Fibroblast of skin of back (primary cell): Measurements from ENCODE around the gene ITSN1.
"Not testable (repeated sequence)": the region's sequence is repeated elsewhere in the genome, so short reads cannot be mapped to it uniquely, and the experiment has no call there.

Source experiments
- DNase-seq: peaks from one replicate; pipeline ENCODE4 v3.0.0-alpha.2; 2013

ITSN1 gene

GRCh38 chr21:33865996-33866575 is 223.8 kb downstream of the ITSN1 start:
- DNase-seq, result no peak

DNA sequence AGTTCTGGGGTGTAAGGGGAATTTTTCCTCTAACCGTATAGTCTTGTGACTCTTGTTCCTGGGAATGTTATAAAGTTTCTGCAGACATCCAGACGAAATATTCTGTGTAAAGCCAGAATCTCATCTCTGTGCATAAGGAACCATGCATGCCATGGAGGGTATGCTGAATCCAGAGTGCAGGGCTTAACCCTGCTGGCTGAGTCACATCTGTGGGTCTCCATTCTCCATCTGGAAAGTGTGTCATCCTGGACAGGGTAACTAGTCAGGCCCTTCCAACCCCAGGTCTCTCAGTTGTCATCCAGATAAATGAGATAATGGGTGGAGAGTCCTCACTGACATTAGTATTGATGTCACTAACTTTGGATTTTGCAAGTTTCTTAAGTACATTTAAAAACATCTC is 224.5 kb downstream of the ITSN1 start:
- DNase-seq, result peak; percentile 34

DNA sequence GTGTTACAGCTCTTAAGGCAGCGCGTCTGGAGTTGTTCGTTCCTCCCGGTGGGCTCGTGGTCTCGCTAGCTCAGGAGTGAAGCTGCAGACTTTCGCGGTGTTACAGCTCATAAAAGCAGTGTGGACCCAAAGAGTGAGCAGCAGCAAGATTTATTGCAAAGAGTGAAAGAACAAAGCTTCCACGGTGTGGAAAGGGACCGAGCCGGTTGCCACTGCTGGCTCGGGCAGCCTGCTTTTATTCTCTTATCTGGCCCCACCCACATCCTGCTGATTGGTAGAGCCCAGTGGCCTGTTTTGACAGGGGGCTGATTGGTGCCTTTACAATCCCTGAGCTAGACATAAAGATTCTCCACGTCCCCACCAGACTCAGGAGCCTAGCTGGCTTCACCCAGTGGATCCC is 225.6 kb downstream of the ITSN1 start:
- not testable (repeated sequence) for DNase-seq

DNA sequence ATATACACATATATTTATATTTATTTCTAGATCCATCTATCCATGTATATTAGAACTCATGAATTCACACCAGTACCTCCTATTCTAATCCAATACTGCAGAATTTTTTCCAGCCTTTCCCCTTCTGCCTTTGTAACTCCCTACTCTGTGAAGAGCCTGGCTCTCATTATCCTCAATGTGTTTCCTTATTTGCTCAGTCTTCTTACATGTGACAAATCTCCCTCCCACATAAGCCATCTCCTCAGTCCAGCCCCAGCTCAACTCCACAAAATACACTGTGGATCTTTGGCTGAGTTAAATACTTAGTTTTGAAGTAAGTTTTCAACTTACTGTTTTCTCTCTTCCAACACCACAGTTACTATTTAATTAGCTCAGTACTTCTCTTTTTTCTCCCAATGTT is 227.6 kb downstream of the ITSN1 start:
- DNase-seq, result no peak

- no peak for DNase-seq
These were observed 228.5 kb downstream of the ITSN1 start for GRCh38 chr21:33870768-33871167.

GRCh38 chr21:33871171-33871570 is 228.9 kb downstream of the ITSN1 start:
- peak; percentile 50 for DNase-seq

DNA sequence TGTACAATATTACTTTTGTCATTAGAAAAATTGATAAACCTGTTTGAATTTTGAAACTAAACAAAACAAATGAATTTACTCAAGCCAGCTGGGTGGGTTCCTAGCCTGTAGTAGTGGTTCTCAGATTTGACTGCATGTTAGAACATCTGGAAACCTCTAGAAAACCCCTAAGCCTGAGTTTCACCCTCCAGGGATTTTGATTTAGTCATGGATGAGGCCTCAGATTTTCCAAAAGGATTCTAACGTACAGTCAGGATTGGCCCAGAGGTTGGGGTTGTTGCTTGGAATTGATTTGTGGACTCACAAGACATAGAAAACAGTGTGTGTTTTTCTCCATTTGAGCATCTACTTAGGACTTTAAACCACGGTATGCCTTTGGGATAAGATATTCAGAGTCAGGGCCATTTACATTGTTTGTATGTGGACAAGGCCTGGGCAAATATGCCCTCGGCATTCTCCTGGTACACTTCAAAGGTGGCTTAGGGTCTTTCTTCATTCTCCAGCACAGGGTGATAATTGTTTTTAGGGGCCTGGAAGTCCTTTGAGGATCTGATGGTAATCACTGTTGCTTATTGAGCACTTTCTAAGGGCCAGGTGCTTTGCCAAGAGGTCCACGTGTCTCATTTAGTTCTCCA is 230.7 kb downstream of the ITSN1 start:
- DNase-seq, result no peak

- no peak for DNase-seq
These were observed 231.9 kb downstream of the ITSN1 start for GRCh38 chr21:33874161-33874560.

GRCh38 chr21:33875026-33875695 is 232.9 kb downstream of the ITSN1 start:
- DNase-seq, result no peak

- no peak for DNase-seq
These were observed 236.5 kb downstream of the ITSN1 start for GRCh38 chr21:33878824-33879223.

DNA sequence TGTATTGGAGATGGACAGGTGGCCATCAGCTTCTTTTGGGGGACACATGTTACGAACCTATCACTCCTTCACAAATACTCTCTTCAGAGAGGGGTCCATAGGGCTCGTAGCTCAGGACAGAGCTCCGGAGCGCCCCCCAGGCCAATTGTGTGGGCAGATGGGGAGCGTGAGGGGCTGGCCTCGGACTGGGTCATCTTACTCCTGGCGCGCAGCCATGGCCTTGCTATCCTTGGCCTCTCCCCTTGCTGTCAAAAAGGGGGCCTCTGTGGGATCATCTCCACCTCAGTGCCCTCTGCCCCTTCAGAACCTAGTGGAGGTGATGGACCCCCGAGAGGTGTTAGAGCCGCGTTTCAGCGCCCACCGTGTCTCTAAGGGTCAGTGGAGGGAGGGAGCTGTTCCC is 238.3 kb downstream of the ITSN1 start:
- DNase-seq, result no peak

DNA sequence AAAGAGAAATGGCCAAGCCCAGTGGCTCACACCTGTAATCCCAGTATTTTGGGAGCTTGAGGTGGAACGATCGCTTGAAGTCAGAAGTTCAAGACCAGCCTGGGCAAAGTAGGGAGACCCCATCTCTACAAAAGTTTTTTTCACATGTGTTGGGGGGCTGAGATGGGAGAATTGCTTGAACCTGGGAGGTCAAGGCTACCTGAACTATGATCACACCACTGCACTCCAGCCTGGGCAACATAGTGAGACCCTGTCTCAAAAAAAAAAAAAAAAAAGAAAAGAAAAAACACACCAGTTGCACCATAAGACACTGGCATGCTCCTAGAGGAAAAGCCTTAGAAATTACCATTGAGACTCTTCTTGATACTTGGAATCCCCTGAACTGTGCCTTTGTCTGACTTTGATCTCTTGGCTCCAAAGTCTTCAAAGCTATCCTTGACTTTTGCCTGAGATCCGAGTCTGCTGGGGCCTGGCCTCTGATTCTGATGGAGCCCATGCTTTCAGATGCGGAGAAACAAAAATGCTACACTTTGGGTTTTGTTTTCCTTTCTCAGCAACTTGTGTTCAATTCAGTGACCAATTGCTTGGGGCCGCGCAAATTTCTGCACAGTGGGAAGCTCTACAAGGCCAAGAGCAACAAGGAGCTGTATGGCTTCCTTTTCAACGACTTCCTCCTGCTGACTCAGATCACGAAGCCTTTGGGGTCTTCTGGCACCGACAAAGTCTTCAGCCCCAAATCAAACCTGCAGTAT is 239.6 kb downstream of the ITSN1 start:
- no peak for DNase-seq

- DNase-seq, result no peak
These were observed 240.8 kb downstream of the ITSN1 start for GRCh38 chr21:33883118-33883517.

DNA sequence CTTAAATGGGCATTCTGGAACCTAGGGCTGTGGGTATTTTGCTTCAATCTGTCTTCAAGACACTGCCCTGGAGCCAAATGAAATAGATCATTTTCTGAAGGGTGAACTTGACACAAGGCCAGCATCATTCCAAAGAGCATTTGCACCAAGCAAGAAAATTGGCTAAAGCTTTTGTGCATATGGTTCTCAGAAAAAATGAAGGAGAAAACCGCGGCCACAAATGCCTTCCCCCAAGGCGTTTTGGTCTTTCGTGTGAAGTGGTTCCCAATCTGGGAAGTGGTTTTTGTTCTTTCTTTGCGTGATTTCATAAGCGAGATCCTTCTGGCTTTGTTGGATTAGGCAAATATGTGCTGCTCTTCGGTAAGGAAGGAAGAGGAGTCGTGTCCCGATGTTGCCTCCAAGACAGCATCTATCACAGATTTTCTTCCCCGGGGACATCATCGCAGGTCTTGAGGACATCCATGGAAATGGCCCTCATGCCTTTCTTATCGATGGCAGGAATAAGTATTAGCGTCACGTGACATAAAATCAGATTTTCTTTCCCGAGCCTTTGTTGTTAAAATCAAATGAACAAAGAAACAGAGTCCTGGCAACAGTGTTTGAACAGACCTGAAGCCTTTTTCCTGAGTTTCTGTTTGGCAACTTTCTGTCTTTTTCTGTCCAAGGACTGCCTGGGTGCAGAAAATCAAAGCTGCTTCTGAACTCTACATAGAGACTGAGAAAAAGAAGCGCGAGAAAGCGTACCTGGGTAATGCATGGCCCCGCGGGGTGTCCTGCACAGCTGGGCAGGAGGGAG is 242.3 kb downstream of the ITSN1 start:
- peak; percentile 32 for DNase-seq

GRCh38 chr21:33885172-33885514 is 242.8 kb downstream of the ITSN1 start:
- DNase-seq, result no peak

DNA sequence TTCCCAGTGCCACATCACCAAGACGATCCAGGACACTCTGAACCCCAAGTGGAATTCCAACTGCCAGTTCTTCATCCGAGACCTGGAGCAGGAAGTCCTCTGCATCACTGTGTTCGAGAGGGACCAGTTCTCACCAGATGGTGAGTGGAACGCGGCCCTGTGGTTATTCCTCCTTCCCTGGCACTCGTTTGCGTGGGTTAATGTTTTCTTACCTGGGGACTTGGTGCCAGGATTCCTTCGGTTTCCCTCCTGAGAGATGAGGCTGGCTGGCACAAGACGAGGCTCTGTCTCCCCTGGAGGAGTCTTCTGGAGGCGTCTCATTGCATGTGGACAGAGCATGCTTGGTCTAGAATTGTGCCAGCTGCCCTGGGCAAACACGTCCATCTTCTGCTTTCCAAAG is 244.0 kb downstream of the ITSN1 start:
- DNase-seq, result no peak

DNA sequence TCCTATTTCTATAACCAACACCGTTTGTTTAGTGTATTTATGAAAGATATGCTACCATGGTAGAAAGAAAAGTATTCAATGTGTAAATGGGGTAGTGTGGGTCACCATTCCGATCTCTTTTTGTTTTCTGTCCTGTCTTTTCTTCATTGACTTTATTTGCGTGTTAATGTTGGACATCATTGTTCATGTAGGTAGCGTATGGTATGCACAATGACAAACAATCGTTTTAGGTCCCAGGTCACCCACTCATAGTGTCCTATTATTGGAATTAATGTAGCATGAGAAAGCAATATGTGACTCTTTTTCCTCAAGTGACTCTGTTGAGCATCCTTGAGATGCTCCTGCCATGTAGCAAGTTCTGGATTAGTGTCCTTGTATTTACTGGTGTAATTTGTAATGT is 247.9 kb downstream of the ITSN1 start:
- DNase-seq, result no peak

DNA sequence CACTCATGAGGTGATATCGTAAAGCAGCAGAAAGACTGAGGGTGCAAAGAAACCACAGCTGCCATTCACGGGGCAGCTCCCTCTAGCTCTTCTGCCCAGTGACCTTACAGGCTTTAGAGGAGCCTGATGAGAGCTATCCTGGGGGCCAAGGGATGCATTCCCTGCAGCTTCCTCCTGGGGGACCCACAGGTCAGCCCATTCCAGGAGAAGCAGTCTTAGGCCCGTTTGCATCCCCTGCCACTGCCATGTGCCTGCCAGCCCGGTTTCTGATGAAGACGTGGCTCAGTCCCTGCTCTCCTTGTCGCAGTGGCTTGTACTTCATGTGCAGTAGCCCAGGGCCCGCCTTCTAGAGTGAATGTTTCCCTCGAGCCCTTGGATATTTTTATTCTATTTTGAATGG is 250.6 kb downstream of the ITSN1 start:
- DNase-seq, result no peak

DNA sequence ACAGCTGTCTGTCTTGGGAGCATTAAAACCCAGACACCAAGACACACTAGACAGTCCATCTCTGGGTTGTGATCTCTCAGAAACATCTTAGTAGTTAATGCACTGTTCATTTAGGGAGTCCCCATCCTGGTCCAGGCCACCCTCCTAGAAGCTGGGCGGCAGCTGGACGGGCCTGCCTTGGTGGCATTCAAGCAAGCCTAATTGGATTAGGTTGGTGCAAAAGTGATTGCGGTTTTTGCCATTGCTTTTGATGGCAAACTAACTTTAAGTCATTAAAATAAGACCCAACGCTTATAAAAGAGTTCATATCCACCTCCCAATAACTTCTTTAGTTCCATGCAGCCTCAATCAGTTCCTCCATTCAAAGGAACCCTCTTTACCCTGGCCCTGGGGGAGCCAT is 251.6 kb downstream of the ITSN1 start:
- no peak for DNase-seq

DNA sequence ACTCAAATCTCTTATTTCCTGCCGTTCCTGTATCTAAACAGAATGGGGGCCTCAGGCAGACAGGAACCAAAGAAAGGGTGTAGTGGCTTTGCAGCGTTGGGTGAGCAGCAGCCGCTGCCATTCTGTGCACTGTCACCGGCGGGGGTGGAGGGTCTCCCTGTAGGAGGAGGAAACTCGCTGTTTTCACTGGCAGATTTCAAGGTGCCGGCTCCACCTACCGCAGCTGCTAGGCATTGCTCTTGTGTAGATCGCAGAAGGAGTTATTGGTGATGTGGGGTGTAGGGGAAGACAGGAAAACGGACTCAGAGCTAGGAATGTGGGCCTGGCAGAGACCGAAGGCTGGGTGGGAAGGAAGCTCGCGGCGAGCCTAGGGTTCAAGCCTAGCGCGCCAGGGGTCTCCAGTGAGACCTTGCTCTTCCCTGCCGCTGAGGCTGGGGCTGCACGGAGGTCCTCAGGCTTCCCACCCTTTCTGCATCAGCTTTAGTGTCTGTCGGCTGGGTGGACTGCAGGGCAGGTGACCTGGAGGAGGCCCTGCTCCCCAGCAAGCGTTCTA is 252.5 kb downstream of the ITSN1 start:
- DNase-seq, result peak; percentile 88

DNA sequence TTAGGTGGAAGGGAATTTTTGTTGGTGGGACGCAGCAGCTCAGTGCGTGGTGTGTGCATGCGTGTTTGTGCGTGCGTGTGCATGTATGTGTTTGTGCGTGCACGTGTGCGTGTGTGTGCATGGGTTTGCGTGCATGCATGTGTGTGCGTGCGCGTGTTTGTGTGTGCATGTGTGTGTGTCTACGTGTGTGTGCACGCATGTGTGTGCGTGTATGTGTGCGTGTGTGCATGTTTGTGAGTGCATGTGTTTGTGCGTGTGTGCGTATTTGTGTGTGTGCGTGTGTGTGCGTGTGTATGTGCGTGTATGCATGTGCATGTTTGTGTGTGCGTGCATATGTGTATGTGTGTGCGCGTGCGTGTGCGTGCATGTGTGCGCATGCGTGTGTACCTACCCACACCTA is 253.1 kb downstream of the ITSN1 start:
- DNase-seq, result no peak

DNA sequence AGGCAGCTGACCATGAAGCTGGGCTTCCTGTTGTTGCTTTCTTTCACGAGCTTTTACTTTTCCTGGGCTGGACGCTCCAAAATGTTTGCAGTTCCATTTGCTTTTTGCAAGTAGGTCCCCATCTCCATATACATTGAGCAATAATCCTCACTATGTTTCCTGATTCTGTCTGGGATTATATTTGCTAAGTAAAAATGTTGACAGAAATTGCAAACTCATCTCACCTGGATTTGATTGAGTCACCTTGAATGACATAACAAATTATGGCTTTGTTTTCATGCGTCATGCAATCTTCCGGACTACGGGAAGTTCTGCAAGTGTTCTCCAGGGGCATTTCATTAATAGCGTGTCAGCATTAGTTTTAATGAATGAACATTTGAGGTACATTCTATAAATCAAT is 254.4 kb downstream of the ITSN1 start:
- no peak for DNase-seq

- DNase-seq, result no peak
These were observed 254.8 kb downstream of the ITSN1 start for GRCh38 chr21:33897098-33897497.
